AG04450 (cell line): ENCODE data around the gene ULK1. TPM values are rescaled to one million over a fixed set of nuclear protein-coding genes. Genes with fewer than 3 reads are reported as not detected.
"Not testable (repeated sequence)": the region's sequence is repeated elsewhere in the genome, so short reads cannot be mapped to it uniquely, and the experiment has no call there.

Experiments used
- CTCF ChIA-PET: fragments of 300-600, 350-600 bp; formaldehyde crosslinking; extraction: SDS; loops from one replicate; lab custom pipeline; 2022; ENCODE audit warnings: antibody characterized with exemption, inconsistent platforms; lab: Charles Lee
- POLR2A ChIA-PET: fragments of 350-600 bp; formaldehyde crosslinking; extraction: SDS; loops from one replicate; lab custom pipeline; 2021; ENCODE audit warnings: antibody characterized with exemption, inconsistent platforms; lab: Yijun Ruan, JAX
- DNase-seq: peaks from one replicate; pipeline ENCODE4 v3.0.0-alpha.2; 2011; ENCODE audit warnings: low read depth, low spot score
- H3K27ac ChIP-seq: one replicate; pipeline ENCODE4 v1.5.1; 2012; ENCODE audit warnings: low read depth, low read length, control low read depth
- H3K27me3 ChIP-seq: one replicate; pipeline ENCODE4 v1.6.0; 2012; ENCODE audit warnings: low read length; ENCODE audit not compliant: control insufficient read depth, insufficient read depth
- H3K4me3 ChIP-seq: 2 replicates; pipeline ENCODE4 v1.5.1; 2011; ENCODE audit warnings: mild to moderate bottlenecking, low read depth, low read length, control low read depth
- H3K9me3 ChIP-seq: 2 replicates; pipeline ENCODE4 v1.5.1; 2012; ENCODE audit warnings: low read length; ENCODE audit not compliant: control insufficient read depth, insufficient read depth
- polyA plus RNA-seq: library from polyadenylated mRNA; depleted of rRNA; stranded (reverse); fragments of >200 nt; gene quantifications from 2 replicates; pipeline ENCODE4 v1.2.3, GENCODE V29; 2011
- TF ChIP-seq, protein P1 (sequence below): IDR thresholded peaks from 2 replicates; pipeline ENCODE4 v1.5.1; 2011; ENCODE audit warnings: low read depth, low read length, control low read depth, inconsistent platforms

Gene ULK1
- polyA plus RNA-seq, 1 experiment: 4.6 TPM

GRCh38 chr12:131959641-131960589 is 65.5 kb downstream of the ULK1 start:
- ChIA-PET CTCF (no interaction called here), POLR2A (no interaction called here)
- Histone ChIP-seq H3K9me3 (no peaks in the 10 kb centered on the region), H3K4me3 (no peak overlapping the region), H3K27ac (no peak overlapping the region), H3K27me3 (no peaks in the 10 kb centered on the region)
- no peak for DNase-seq
- TF ChIP-seq, protein P1, sequence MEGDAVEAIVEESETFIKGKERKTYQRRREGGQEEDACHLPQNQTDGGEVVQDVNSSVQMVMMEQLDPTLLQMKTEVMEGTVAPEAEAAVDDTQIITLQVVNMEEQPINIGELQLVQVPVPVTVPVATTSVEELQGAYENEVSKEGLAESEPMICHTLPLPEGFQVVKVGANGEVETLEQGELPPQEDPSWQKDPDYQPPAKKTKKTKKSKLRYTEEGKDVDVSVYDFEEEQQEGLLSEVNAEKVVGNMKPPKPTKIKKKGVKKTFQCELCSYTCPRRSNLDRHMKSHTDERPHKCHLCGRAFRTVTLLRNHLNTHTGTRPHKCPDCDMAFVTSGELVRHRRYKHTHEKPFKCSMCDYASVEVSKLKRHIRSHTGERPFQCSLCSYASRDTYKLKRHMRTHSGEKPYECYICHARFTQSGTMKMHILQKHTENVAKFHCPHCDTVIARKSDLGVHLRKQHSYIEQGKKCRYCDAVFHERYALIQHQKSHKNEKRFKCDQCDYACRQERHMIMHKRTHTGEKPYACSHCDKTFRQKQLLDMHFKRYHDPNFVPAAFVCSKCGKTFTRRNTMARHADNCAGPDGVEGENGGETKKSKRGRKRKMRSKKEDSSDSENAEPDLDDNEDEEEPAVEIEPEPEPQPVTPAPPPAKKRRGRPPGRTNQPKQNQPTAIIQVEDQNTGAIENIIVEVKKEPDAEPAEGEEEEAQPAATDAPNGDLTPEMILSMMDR: no peak

- H3K9me3 ChIP-seq, POLR2A ChIA-PET, CTCF ChIA-PET, DNase-seq, H3K27ac ChIP-seq, H3K27me3 ChIP-seq, H3K4me3 ChIP-seq: not testable (repeated sequence)
Observed at GRCh38 chr12:131960590-131961325, 66.3 kb downstream of the ULK1 start.

DNA sequence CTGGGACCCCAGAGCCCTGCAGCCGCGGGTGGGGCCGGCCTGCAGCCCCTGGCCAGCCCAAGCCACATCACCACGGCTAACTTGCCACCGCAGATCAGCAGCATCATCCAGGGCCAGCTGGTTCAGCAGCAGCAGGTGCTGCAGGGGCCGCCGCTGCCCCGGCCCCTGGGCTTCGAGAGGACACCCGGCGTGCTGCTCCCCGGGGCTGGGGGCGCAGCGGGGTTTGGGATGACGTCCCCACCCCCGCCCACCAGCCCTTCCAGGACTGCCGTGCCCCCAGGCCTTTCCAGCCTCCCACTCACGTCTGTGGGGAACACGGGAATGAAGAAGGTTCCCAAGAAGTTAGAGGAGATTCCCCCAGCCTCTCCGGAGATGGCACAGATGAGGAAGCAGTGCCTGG is 66.9 kb downstream of the ULK1 start:
- POLR2A ChIA-PET, H3K9me3 ChIP-seq, H3K27ac ChIP-seq, H3K27me3 ChIP-seq, CTCF ChIA-PET, DNase-seq, H3K4me3 ChIP-seq: not testable (repeated sequence)

GRCh38 chr12:131962069-131962468 is 67.6 kb downstream of the ULK1 start:
- Histone ChIP-seq H3K4me3 (no peak overlapping the region), H3K27me3 (no peaks in the 10 kb centered on the region), H3K9me3 (no peaks in the 10 kb centered on the region), H3K27ac (no peak overlapping the region)
- ChIA-PET CTCF (no interaction called here), POLR2A (no interaction called here)
- no peak for DNase-seq
- TF ChIP-seq, protein P1: no peak

- no peak overlapping the region for H3K4me3 ChIP-seq
- H3K27me3 ChIP-seq: no peaks in the 10 kb centered on the region
- no peak overlapping the region for H3K27ac ChIP-seq
- TF ChIP-seq, protein P1: no peak
- ChIA-PET POLR2A (no interaction called here), CTCF (no interaction called here)
- no peak for DNase-seq
- no peaks in the 10 kb centered on the region for H3K9me3 ChIP-seq
Observed at GRCh38 chr12:131963381-131963780, 69.0 kb downstream of the ULK1 start.

GRCh38 chr12:131965073-131965472 is 70.7 kb downstream of the ULK1 start:
- ChIA-PET CTCF (no interaction called here), POLR2A (no interaction called here)
- no peak for DNase-seq
- Histone ChIP-seq H3K4me3 (no peak overlapping the region), H3K27me3 (no peaks in the 10 kb centered on the region), H3K9me3 (no peaks in the 10 kb centered on the region), H3K27ac (no peak overlapping the region)
- TF ChIP-seq, protein P1: no peak
